Retinal pigment epithelial cell (primary cell): ENCODE measurements around the gene NECAP2.
A peak's percentile ranks its signal among the peaks of the same experiment; 100 is the strongest.

Experiments used
- DNase-seq: peaks from one replicate; pipeline ENCODE4 v3.0.0-alpha.2; 2010; ENCODE audit warnings: low read depth
- H3K4me3 ChIP-seq: 2 replicates; pipeline ENCODE4 v1.5.1; 2011; ENCODE audit warnings: mild to moderate bottlenecking, low read length, control low read depth, moderate library complexity
- TF ChIP-seq, protein P1 (sequence below): conservative IDR thresholded peaks from 2 replicates; pipeline ENCODE4 v1.5.1; 2011; ENCODE audit warnings: low read depth, low read length, control low read depth, inconsistent platforms

The NECAP2 gene, protein sequence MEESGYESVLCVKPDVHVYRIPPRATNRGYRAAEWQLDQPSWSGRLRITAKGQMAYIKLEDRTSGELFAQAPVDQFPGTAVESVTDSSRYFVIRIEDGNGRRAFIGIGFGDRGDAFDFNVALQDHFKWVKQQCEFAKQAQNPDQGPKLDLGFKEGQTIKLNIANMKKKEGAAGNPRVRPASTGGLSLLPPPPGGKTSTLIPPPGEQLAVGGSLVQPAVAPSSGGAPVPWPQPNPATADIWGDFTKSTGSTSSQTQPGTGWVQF

DNA sequence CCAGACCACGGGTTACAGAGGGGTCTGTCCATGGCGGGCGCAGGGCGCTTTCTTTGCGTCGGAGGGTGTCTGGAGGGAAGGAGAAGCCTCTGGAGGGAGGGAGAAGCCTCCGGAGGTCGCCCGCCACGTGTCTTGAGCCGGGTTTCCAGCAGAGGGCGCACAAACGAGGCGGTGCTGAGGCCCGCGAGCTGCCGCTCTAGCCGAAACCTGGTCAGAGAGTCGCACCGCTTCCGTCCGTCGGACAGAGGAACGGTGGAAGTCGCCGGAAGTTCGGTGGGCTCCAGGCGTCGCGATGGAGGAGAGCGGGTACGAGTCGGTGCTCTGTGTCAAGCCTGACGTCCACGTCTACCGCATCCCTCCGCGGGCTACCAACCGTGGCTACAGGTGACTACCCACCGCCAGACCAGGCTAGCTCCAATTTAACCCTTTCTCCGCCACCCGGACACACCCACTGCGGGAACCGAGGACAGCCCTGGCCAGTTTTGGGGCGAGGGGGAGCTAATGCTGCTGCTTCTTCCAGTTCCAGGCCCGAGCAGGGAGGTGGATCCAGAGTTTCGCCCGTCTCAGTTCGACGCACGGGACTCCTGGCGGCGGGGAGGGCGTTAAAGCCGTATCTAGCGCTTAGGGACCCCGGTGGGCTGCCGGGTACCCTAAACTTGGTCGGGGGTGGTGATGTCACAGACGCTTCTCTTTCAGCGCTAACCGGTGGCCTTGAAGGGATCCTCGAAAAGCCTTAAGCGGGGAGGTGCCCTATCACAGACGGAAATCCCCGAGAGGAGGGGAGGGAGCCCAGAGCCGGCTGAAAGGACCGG lies at the start of gene NECAP2:
TSS of gene NECAP2 (plus strand) at position 255 of the 812 bp plus-strand sequence. CDS start at position 293, 38 bp downstream.
- TF ChIP-seq, protein P1, sequence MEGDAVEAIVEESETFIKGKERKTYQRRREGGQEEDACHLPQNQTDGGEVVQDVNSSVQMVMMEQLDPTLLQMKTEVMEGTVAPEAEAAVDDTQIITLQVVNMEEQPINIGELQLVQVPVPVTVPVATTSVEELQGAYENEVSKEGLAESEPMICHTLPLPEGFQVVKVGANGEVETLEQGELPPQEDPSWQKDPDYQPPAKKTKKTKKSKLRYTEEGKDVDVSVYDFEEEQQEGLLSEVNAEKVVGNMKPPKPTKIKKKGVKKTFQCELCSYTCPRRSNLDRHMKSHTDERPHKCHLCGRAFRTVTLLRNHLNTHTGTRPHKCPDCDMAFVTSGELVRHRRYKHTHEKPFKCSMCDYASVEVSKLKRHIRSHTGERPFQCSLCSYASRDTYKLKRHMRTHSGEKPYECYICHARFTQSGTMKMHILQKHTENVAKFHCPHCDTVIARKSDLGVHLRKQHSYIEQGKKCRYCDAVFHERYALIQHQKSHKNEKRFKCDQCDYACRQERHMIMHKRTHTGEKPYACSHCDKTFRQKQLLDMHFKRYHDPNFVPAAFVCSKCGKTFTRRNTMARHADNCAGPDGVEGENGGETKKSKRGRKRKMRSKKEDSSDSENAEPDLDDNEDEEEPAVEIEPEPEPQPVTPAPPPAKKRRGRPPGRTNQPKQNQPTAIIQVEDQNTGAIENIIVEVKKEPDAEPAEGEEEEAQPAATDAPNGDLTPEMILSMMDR = peak; percentile 77

DNA sequence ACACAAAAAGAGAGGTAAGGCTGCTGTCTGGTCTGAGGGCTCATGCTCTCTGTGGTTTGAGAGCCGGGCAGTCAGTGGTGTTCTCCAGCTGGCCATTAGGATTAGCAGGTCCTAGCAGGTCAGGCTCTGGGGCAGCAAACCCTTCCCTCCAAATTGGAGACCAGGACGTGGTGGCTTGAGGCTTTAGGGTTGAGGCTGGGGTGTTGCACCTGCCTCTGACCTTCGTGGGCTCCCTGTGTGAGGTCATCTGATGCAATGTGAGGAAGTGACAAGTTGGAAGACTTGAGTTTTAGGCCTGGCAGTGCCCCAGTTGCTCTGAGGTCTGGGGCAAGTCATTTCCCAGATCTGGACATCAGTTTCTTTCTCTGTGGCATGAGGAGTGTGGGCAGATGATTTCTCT lies 49.1 kb upstream of the NECAP2 start:
- DNase-seq = no peak

More for the DNA sequence above, at the start of gene NECAP2:
- peak within 1 kb of the TSS; percentile 98 for H3K4me3 ChIP-seq
- DNase-seq = peak; percentile 75

DNA sequence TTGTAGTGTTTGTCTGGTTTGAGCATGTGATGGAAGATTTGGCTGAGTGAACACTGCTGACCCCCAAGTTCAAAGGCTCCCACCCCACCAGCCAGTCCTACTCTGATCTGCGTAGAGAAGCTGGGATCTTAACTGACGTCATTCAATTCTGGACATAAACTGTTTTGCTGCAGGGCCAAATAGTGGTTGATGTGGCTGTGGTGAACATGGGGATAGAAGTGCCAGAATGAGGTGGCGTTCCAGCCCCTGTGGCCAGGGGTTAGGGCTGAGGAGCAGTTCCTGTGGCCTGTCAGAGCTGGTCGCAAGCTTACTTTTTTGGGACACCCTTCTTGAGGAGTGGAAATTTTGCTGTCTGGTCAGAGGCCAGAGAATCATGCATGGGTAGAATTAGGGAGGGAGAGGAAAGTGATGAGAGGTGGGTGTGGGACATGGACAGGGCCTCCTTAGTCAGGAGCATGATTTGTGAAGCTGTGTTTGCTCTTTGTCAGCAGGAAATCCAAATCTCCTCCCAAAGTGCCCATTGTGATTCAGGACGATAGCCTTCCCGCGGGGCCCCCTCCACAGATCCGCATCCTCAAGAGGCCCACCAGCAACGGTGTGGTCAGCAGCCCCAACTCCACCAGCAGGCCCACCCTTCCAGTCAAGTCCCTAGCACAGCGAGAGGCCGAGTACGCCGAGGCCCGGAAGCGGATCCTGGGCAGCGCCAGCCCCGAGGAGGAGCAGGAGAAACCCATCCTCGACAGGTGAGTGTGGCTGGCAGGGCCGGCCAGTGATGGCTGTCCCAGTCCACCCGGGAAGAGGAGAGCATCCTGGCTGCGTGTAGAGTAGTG lies 47.6 kb upstream of the NECAP2 start:
- TF ChIP-seq, protein P1 = no peak
- DNase-seq = no peak
- H3K4me3 ChIP-seq = no peak overlapping the region

More for the DNA sequence above, 49.1 kb upstream of the NECAP2 start:
- TF ChIP-seq, protein P1 = no peak
- no peak overlapping the region for H3K4me3 ChIP-seq

DNA sequence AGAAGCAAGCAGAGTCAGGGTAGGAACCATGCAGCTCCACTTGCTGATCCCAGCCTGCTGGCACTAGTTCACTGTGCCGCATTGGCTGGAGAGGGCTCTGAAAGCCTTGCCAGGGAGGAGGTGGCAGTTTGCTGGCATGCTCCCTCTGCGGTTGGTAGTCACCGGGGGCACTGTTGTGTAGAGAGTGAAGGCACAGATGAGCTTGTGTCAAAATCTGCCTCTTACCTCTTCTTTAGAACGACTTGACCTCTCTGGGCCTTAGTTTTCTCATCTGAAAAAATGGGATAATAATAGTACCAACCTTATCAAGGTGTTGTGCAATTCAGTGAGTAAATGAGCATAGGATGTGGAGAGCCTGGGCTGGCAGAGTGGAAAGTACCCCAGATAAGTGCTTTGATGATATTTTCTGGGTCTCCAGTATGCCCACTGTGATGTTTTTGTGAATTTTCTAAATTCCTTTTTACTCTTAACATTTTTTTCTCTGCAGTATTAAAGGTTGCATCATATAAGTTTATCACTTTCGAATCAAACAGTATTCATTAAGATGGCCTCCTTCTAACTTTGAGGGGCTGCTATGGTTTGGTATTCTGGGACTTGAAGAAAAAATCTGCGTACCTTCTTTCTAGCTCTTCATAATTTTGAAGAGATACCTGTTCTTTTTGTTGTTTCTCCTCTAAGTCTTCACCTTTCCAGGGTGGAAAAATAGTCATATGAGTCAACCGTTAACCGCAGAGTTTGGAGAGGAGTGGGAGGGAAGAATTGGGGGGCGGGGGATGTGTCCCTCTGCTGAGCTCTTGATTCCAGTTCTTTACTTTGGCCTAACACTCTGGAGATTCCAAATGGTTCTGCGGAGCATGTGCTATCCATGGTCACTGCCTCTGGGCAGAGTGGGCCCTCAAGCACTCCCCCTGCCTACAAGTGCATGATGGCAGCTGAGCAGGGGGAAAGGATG lies 46.7 kb upstream of the NECAP2 start:
- H3K4me3 ChIP-seq = no peak overlapping the region
- TF ChIP-seq, protein P1 = no peak
- DNase-seq = no peak

DNA sequence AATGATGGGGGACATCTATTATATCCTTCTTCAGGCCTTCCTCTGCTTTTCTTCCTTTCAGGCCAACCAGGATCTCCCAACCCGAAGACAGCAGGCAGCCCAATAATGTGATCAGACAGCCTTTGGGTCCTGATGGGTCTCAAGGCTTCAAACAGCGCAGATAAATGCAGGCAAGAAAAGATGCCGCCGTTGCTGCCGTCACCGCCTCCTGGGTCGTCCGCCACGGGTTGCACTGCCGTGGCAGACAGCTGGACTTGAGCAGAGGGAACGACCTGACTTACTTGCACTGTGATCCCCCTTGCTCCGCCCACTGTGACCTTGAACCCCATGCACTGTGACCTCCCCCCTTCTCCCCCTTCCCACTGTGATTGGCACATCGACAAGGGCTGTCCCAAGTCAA lies 45.5 kb upstream of the NECAP2 start:
- TF ChIP-seq, protein P1 = no peak
- no peak for DNase-seq
- no peak overlapping the region for H3K4me3 ChIP-seq

DNA sequence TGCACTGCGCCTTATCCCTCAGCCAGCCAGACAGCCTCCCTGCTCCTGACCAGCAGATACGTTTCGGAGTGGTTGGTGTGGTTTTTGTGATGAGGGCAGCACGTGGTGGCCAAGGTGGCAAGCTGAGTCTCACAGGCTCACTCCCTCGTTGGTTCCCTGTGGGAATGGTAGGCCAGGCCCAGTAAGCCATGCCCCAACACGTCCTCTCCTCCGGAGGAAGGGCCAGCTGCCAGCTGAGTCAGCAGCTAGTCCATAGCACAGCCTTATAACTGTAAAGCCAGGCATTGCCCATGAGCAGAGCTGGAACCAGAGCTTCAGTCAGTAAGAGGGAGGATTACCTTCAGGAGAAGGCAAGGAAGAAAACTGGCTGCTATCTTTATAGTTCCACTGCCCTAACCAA lies 43.9 kb upstream of the NECAP2 start:
- H3K4me3 ChIP-seq = no peak overlapping the region
- peak; percentile 27 for DNase-seq
- TF ChIP-seq, protein P1 = no peak
